PC-3 (cell line): ENCODE results near the gene CHST11. TPM values are rescaled to one million over a fixed set of nuclear protein-coding genes. Genes with fewer than 3 reads are reported as not detected.

ENCODE experiments used
- ATAC-seq: fragments of 200-7000 bp; cut with Tn5 transposase; 2 replicates; pipeline ENCODE4 v1.9.1; 2020; ENCODE audit warnings: mild to moderate bottlenecking, moderate library complexity
- BruUV-seq: library from RNA; stranded (reverse); fragments of 400-500 nt; replicated peaks from 2 replicates; lab custom pipeline; 2021; lab: Mats Ljungman, UMichigan
- CTCF ChIA-PET: fragments of 300-600 bp; sonication (Branson Sonifier 250); formaldehyde crosslinking; loops from one replicate; lab custom pipeline; 2022; ENCODE audit warnings: antibody characterized with exemption; lab: Charles Lee
- POLR2A ChIA-PET: fragments of 300-600 bp; sonication (Branson Sonifier 250); formaldehyde crosslinking; loops from one replicate; lab custom pipeline; 2022; ENCODE audit warnings: antibody characterized with exemption; ENCODE audit not compliant: unreplicated experiment; lab: Charles Lee
- DNase-seq: peaks from one replicate; pipeline ENCODE4 v3.0.0-alpha.2; 2015
- H2AFZ ChIP-seq: fragments of 300-600 bp; sonication (generic); 2 replicates; pipeline ENCODE4 v1.6.0; 2016; ENCODE audit warnings: antibody characterized with exemption, low read length
- H3F3A ChIP-seq: fragments of 300-600 bp; sonication (generic); one replicate; pipeline ENCODE4 v1.6.0; 2017; ENCODE audit warnings: antibody characterized with exemption, low read length, control low read depth, mild to moderate bottlenecking; ENCODE audit not compliant: unreplicated experiment
- H3K27ac ChIP-seq: fragments of 300-600 bp; sonication (generic); 2 replicates; pipeline ENCODE4 v1.5.1; 2016; ENCODE audit warnings: mild to moderate bottlenecking, low read length
- H3K27me3 ChIP-seq: fragments of 300-600 bp; sonication (generic); 2 replicates; pipeline ENCODE4 v1.6.1; 2016; ENCODE audit warnings: low read length, mixed read lengths
- H3K36me3 ChIP-seq: fragments of 300-600 bp; sonication (generic); 2 replicates; pipeline ENCODE4 v1.6.1; 2016; ENCODE audit warnings: low read depth, mixed run types, low read length, mixed read lengths
- H3K4me1 ChIP-seq: fragments of 300-600 bp; sonication (generic); 2 replicates; pipeline ENCODE4 v1.5.1; 2016; ENCODE audit warnings: low read length; ENCODE audit not compliant: insufficient read depth
- H3K4me2 ChIP-seq: fragments of 300-600 bp; sonication (generic); 2 replicates; pipeline ENCODE4 v1.6.0; 2016; ENCODE audit warnings: low read length
- H3K4me3 ChIP-seq: fragments of 300-600 bp; sonication (generic); 2 replicates; pipeline ENCODE4 v1.5.1; 2016; ENCODE audit warnings: mild to moderate bottlenecking, low read length, mixed read lengths
- H3K79me2 ChIP-seq: fragments of 300-600 bp; sonication (generic); 2 replicates; pipeline ENCODE4 v1.6.1; 2017; ENCODE audit warnings: low read length, mixed read lengths
- H3K9ac ChIP-seq: fragments of 300-600 bp; sonication (generic); 2 replicates; pipeline ENCODE4 v1.6.0; 2016; ENCODE audit warnings: mild to moderate bottlenecking, low read length
- H3K9me2 ChIP-seq: fragments of 300-600 bp; sonication (generic); replicated peaks from 2 replicates; pipeline ENCODE4 v1.6.1; 2016; ENCODE audit warnings: mixed run types, low read length, mixed read lengths
- H3K9me3 ChIP-seq: fragments of 300-600 bp; sonication (generic); 2 replicates; pipeline ENCODE4 v1.6.1; 2016; ENCODE audit warnings: low read length, mixed read lengths
- H4K20me1 ChIP-seq: fragments of 300-600 bp; sonication (generic); 2 replicates; pipeline ENCODE4 v1.6.1; 2016; ENCODE audit warnings: low read length, mixed read lengths
- EZH2 ChIP-seq: fragments of 300-600 bp; sonication (generic); IDR thresholded peaks from one replicate; pipeline ENCODE4 v1.6.1; 2017; ENCODE audit warnings: antibody characterized with exemption, mild to moderate bottlenecking, low read length; ENCODE audit not compliant: unreplicated experiment
- EZH2phosphoT487 ChIP-seq: fragments of 300-600 bp; sonication (generic); IDR thresholded peaks from 2 replicates; pipeline ENCODE4 v1.6.1; 2018; ENCODE audit warnings: mild to moderate bottlenecking, antibody characterized with exemption, low read length, borderline replicate concordance
- intact Hi-C: fragments of 100-400 bp; cut with micrococcal nuclease; formaldehyde crosslinking; loops from 2 replicates; pipeline ENCODE4 v1.9.0; 2023
- total RNA-seq: library from RNA; depleted of rRNA; stranded (reverse); fragments of >200 nt; gene quantifications from 2 replicates; pipeline ENCODE4 v1.2.3, GENCODE V29; 2014
- TF ChIP-seq, protein P1 (sequence below): fragments of 300-600 bp; sonication (generic); conservative IDR thresholded peaks from 2 replicates; pipeline ENCODE4 v1.5.1; 2017; ENCODE audit warnings: antibody characterized with exemption, low read depth, mild to moderate bottlenecking, low read length

The CHST11 gene
- total RNA-seq, 1 experiment from 2014 or later: 53.5 TPM

DNA sequence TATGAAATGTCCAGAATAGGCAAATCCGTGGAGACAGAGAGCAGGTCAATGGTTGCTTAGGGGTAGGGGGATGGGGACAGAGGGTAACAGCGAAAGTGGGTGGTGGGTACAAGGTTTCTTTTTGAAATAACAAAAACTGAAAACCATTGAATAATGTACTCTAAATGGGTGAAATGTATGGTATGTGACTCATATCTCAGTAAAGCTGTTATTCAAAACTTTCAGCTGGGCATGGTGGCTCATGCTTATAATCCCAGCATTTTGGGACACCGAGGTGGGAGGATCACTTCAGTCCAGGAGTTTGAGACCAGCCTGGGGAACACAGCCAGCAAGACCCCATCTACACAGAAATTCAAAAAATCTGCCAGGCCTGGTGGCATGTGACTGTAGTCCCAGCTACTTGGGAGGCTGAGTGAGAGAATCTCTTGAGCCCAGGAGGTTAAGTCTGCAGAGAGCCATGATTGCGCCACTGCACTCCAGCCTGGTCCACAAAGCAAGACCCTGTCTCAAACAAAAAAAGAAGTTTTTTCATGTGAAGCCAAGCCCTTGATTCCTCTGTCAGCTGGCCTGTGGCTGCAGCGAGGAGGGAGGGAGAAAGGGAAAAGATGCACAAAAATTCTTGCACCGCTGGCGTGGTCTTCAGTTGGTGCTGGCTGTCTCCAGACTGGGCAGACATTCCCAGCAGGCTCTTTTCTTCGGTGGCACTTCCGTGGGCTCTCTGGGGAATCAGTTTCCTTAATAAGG, 253.1 kb downstream of the CHST11 start:
- no peaks in the 10 kb centered on the region for H3K9me3 ChIP-seq
- H3K27me3 ChIP-seq: no peaks in the 10 kb centered on the region
- no peak overlapping the region for H3K4me2 ChIP-seq
- H3F3A ChIP-seq: no peaks in the 10 kb centered on the region
- intact Hi-C loops: loop anchor here (10.0 kb wide), 1 partner anchor 55 kb away; no protein-coding TSS in a partner anchor
- H3K4me1 ChIP-seq: peaks cover 5% of the 10 kb centered on the region; the same call in 1 of the 2 replicates
- no TSS peak for BruUV-seq
- CTCF ChIA-PET: no interaction called here
- no peak overlapping the region for H3K27ac ChIP-seq
- TF ChIP-seq EZH2phosphoT487: no peak
- no peak overlapping the region for H3K4me3 ChIP-seq
- POLR2A ChIA-PET: interaction anchor here (0.6 kb wide), 1 partner anchor 39 kb away, joined by 6 read pairs; no protein-coding TSS in a partner anchor
- H3K79me2 ChIP-seq: no peaks in the 10 kb centered on the region
- no peak overlapping the region for H2AFZ ChIP-seq
- H4K20me1 ChIP-seq: no peaks in the 10 kb centered on the region
- no peaks in the 10 kb centered on the region for H3K36me3 ChIP-seq
- no peak for DNase-seq
- no peaks in the 10 kb centered on the region for H3K9me2 ChIP-seq
- no peak overlapping the region for H3K9ac ChIP-seq
- no peak for ATAC-seq

DNA sequence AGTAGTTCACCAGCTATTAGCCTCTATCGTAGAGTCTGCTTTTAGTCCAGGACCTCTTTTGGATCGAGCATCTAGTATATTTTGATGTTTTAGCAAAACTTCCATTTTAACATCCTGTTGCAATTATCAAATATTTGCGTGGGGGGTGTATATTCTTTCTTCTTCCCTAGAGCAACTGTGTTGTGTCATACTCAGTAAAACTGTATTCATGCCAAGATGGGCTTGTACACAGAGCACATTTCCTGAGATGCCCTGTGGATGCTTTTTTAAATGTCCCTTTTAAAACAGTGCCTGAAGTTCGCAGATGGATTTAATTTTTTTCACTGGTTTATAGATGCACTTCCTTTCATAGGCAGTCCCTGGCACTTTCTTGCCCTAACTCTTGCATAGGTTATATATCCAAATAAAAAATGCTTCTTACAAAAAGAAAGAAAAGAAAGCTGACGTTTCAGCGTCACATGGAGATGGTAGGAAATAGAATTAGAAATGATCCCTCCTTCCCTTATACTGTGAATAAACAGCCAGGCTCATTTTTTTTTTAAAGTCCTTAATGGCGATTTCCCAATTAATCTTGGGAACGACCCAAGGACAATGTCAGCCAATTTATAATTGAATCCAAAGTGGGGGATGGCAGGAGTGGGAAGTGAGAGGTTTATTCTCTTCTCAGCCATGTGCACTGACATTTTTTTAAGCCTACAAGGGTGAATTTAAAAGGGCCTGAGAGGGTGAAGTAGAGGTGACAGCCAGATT, 254.4 kb downstream of the CHST11 start:
- Histone ChIP-seq H3K4me2 (no peak overlapping the region), H3K79me2 (no peaks in the 10 kb centered on the region), H3K4me1 (peaks cover 5% of the 10 kb centered on the region; the same call in 1 of the 2 replicates), H3K36me3 (no peaks in the 10 kb centered on the region), H3K9me3 (no peaks in the 10 kb centered on the region), H2AFZ (no peak overlapping the region), H3K27me3 (no peaks in the 10 kb centered on the region), H3K27ac (no peak overlapping the region), H3K9me2 (no peaks in the 10 kb centered on the region), H3K4me3 (no peak overlapping the region), H3K9ac (no peak overlapping the region), H4K20me1 (no peaks in the 10 kb centered on the region), H3F3A (no peaks in the 10 kb centered on the region)
- intact Hi-C loops: no loop called here
- TF ChIP-seq EZH2 (no peak), EZH2phosphoT487 (no peak)
- TF ChIP-seq, protein P1, sequence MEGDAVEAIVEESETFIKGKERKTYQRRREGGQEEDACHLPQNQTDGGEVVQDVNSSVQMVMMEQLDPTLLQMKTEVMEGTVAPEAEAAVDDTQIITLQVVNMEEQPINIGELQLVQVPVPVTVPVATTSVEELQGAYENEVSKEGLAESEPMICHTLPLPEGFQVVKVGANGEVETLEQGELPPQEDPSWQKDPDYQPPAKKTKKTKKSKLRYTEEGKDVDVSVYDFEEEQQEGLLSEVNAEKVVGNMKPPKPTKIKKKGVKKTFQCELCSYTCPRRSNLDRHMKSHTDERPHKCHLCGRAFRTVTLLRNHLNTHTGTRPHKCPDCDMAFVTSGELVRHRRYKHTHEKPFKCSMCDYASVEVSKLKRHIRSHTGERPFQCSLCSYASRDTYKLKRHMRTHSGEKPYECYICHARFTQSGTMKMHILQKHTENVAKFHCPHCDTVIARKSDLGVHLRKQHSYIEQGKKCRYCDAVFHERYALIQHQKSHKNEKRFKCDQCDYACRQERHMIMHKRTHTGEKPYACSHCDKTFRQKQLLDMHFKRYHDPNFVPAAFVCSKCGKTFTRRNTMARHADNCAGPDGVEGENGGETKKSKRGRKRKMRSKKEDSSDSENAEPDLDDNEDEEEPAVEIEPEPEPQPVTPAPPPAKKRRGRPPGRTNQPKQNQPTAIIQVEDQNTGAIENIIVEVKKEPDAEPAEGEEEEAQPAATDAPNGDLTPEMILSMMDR: no peak
- DNase-seq: peak; percentile 48
- no TSS peak for BruUV-seq
- ChIA-PET POLR2A (no interaction called here), CTCF (no interaction called here)
- ATAC-seq: peak; percentile 71

DNA sequence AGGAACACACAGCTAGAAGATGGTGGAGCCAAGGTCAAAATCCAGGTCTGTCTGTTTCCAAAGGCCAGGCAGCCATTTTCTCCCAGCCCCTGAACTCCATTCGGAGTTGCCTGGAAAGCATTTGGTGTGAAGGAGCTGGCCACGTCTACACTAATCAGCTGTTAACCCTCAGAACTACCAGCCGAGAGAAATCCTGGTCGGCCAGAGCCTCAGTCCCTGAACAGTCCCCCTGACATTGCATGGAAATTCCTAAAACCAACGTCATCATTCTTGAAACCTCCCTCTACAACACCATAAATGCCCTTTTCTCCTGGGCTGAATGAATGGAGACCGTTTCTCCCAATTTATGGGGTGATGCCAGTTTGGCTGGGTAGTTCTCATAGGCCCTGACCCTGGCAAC, 255.7 kb downstream of the CHST11 start:
- no peak for DNase-seq
- H3K27ac ChIP-seq: no peak overlapping the region
- H3K4me2 ChIP-seq: no peak overlapping the region
- H3K9ac ChIP-seq: no peak overlapping the region
- no peaks in the 10 kb centered on the region for H3K36me3 ChIP-seq
- no peaks in the 10 kb centered on the region for H3K27me3 ChIP-seq
- no TSS peak for BruUV-seq
- intact Hi-C loops: no loop called here
- H4K20me1 ChIP-seq: no peaks in the 10 kb centered on the region
- no peak overlapping the region for H3K4me3 ChIP-seq
- no peak for ATAC-seq
- H3K4me1 ChIP-seq: peaks cover 5% of the 10 kb centered on the region; the same call in 1 of the 2 replicates
- H2AFZ ChIP-seq: no peak overlapping the region
- ChIA-PET CTCF (no interaction called here), POLR2A (no interaction called here)
- no peaks in the 10 kb centered on the region for H3K9me3 ChIP-seq
- no peak for TF ChIP-seq EZH2
- no peaks in the 10 kb centered on the region for H3K9me2 ChIP-seq
- H3F3A ChIP-seq: no peaks in the 10 kb centered on the region
- no peaks in the 10 kb centered on the region for H3K79me2 ChIP-seq
